NCI-H146 treated with DMSO at 0.1 percent for 48 hours (cell line): ENCODE data around the gene CCL17.
A peak's percentile ranks its signal among the peaks of the same experiment; 100 is the strongest.
"Not testable (repeated sequence)": the region's sequence is repeated elsewhere in the genome, so short reads cannot be mapped to it uniquely, and the experiment has no call there.

Experiments used
- DNase-seq: peaks from one replicate; lab custom pipeline; 2025; ENCODE audit not compliant: unreplicated experiment; lab: John Stamatoyannopoulos, UW

Gene CCL17

GRCh38 chr16:57427824-57428223 lies 23.3 kb downstream of the CCL17 start:
- DNase-seq = no peak

- DNase-seq = no peak
Measured at GRCh38 chr16:57430955-57431354, 26.4 kb downstream of the CCL17 start.

- DNase-seq = no peak
Measured at GRCh38 chr16:57432505-57432904, 27.9 kb downstream of the CCL17 start.

- DNase-seq = no peak
Measured at GRCh38 chr16:57432989-57433388, 28.4 kb downstream of the CCL17 start.

- DNase-seq = no peak
Measured at GRCh38 chr16:57434003-57434402, 29.4 kb downstream of the CCL17 start.

- no peak for DNase-seq
Measured at GRCh38 chr16:57435838-57436237, 31.3 kb downstream of the CCL17 start.

- not testable (repeated sequence) for DNase-seq
Measured at GRCh38 chr16:57439947-57440346, 35.4 kb downstream of the CCL17 start.

- not testable (repeated sequence) for DNase-seq
Measured at GRCh38 chr16:57440551-57440950, 36.0 kb downstream of the CCL17 start.

- no peak for DNase-seq
Measured at GRCh38 chr16:57444711-57445110, 40.1 kb downstream of the CCL17 start.

GRCh38 chr16:57445510-57445909 lies 40.9 kb downstream of the CCL17 start:
- no peak for DNase-seq

- peak; percentile 10 for DNase-seq
Measured at GRCh38 chr16:57446531-57447185, 42.1 kb downstream of the CCL17 start.

GRCh38 chr16:57447186-57447962 lies 42.8 kb downstream of the CCL17 start, which contains the start of the genes CIAPIN1 and COQ9:
Gene CIAPIN1 (minus strand): TSS chr16:57447385. CDS start chr16:57440928, 6,457 bp downstream.
Gene COQ9 (plus strand): TSS chr16:57447479. CDS start chr16:57447506, 27 bp downstream.
- DNase-seq = peak; percentile 59

GRCh38 chr16:57452021-57452420 lies 47.5 kb downstream of the CCL17 start:
- no peak for DNase-seq

GRCh38 chr16:57462209-57462977 lies 57.8 kb downstream of the CCL17 start, which contains the start of gene POLR2C:
Gene POLR2C (plus strand): TSS chr16:57462679. CDS start chr16:57462725, 46 bp downstream.
- peak; percentile 28 for DNase-seq

GRCh38 chr16:57462978-57463362 lies 58.4 kb downstream of the CCL17 start:
- no peak for DNase-seq

GRCh38 chr16:57464523-57464922 lies 60.0 kb downstream of the CCL17 start:
- no peak for DNase-seq
